Measurements from ENCODE around the gene TMEM54. TPM values are rescaled to one million over a fixed set of nuclear protein-coding genes. Genes with fewer than 3 reads are reported as not detected.

Gene TMEM54
- total and polyA plus RNA-seq, 2 experiments from 2014 or later = 11.2 to 11.7 TPM

- no peak overlapping the region for H3K4me3 Mint-ChIP-seq
- Histone ChIP-seq H3K4me2 (no peak overlapping the region), H3K9me2 (ENCODE audit: insufficient read depth) (no peaks in the 10 kb centered on the region), H3K36me3 (ENCODE audit: insufficient read depth) (0 out of 2 replicates have a peak, but pooled peaks cover 6% of the 10 kb centered on the region), H2AFZ (no peak overlapping the region), H3K4me1 (ENCODE audit: insufficient read depth) (no peaks in the 10 kb centered on the region), H3K27ac (ENCODE audit: low read depth) (no peak overlapping the region), H4K20me1 (replicated peaks; ENCODE audit: insufficient read depth) (0 out of 2 replicates have a peak, but pooled peaks cover 3% of the 10 kb centered on the region), H3K27me3 (ENCODE audit: insufficient read depth) (no peaks in the 10 kb centered on the region), H3K4me3 (no peak overlapping the region), H3F3A (replicated peaks; ENCODE audit: low read depth) (no peaks in the 10 kb centered on the region), H3K79me2 (replicated peaks; ENCODE audit: insufficient read depth) (no peaks in the 10 kb centered on the region)
- TF ChIP-seq EZH2 (IDR thresholded peaks at IDR 0.05; ENCODE audit: low read depth, unreplicated experiment) = no peak
- TF ChIP-seq ZNF114 (CRISPR knock-in tag; IDR thresholded peaks at IDR 0.05) = no peak
- TF ChIP-seq CREB1 (CRISPR knock-in tag; IDR thresholded peaks at IDR 0.05; ENCODE audit: low read depth) = no peak
- no peak for TF ChIP-seq EZH2phosphoT487 (IDR thresholded peaks at IDR 0.05; ENCODE audit: unreplicated experiment)
- TF ChIP-seq, protein P1, sequence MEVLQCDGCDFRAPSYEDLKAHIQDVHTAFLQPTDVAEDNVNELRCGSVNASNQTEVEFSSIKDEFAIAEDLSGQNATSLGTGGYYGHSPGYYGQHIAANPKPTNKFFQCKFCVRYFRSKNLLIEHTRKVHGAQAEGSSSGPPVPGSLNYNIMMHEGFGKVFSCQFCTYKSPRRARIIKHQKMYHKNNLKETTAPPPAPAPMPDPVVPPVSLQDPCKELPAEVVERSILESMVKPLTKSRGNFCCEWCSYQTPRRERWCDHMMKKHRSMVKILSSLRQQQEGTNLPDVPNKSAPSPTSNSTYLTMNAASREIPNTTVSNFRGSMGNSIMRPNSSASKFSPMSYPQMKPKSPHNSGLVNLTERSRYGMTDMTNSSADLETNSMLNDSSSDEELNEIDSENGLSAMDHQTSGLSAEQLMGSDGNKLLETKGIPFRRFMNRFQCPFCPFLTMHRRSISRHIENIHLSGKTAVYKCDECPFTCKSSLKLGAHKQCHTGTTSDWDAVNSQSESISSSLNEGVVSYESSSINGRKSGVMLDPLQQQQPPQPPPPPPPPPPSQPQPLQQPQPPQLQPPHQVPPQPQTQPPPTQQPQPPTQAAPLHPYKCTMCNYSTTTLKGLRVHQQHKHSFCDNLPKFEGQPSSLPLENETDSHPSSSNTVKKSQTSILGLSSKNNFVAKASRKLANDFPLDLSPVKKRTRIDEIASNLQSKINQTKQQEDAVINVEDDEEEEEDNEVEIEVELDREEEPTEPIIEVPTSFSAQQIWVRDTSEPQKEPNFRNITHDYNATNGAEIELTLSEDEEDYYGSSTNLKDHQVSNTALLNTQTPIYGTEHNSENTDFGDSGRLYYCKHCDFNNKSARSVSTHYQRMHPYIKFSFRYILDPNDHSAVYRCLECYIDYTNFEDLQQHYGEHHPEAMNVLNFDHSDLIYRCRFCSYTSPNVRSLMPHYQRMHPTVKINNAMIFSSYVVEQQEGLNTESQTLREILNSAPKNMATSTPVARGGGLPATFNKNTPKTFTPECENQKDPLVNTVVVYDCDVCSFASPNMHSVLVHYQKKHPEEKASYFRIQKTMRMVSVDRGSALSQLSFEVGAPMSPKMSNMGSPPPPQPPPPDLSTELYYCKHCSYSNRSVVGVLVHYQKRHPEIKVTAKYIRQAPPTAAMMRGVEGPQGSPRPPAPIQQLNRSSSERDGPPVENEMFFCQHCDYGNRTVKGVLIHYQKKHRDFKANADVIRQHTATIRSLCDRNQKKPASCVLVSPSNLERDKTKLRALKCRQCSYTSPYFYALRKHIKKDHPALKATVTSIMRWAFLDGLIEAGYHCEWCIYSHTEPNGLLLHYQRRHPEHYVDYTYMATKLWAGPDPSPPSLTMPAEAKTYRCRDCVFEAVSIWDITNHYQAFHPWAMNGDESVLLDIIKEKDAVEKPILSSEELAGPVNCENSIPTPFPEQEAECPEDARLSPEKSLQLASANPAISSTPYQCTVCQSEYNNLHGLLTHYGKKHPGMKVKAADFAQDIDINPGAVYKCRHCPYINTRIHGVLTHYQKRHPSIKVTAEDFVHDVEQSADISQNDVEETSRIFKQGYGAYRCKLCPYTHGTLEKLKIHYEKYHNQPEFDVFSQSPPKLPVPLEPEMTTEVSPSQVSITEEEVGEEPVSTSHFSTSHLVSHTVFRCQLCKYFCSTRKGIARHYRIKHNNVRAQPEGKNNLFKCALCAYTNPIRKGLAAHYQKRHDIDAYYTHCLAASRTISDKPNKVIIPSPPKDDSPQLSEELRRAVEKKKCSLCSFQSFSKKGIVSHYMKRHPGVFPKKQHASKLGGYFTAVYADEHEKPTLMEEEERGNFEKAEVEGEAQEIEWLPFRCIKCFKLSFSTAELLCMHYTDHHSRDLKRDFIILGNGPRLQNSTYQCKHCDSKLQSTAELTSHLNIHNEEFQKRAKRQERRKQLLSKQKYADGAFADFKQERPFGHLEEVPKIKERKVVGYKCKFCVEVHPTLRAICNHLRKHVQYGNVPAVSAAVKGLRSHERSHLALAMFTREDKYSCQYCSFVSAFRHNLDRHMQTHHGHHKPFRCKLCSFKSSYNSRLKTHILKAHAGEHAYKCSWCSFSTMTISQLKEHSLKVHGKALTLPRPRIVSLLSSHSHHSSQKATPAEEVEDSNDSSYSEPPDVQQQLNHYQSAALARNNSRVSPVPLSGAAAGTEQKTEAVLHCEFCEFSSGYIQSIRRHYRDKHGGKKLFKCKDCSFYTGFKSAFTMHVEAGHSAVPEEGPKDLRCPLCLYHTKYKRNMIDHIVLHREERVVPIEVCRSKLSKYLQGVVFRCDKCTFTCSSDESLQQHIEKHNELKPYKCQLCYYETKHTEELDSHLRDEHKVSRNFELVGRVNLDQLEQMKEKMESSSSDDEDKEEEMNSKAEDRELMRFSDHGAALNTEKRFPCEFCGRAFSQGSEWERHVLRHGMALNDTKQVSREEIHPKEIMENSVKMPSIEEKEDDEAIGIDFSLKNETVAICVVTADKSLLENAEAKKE (CRISPR knock-in tag; IDR thresholded peaks at IDR 0.05) = no peak
- TF ChIP-seq, protein P2, sequence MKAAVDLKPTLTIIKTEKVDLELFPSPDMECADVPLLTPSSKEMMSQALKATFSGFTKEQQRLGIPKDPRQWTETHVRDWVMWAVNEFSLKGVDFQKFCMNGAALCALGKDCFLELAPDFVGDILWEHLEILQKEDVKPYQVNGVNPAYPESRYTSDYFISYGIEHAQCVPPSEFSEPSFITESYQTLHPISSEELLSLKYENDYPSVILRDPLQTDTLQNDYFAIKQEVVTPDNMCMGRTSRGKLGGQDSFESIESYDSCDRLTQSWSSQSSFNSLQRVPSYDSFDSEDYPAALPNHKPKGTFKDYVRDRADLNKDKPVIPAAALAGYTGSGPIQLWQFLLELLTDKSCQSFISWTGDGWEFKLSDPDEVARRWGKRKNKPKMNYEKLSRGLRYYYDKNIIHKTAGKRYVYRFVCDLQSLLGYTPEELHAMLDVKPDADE (IDR thresholded peaks at IDR 0.05) = no peak
- TF ChIP-seq JUNB (IDR thresholded peaks at IDR 0.05; ENCODE audit: unreplicated experiment) = no peak
- no peak for TF ChIP-seq REST (IDR thresholded peaks at IDR 0.05; ENCODE audit: unreplicated experiment)
- TF ChIP-seq ZNF331 (CRISPR knock-in tag; IDR thresholded peaks at IDR 0.05; ENCODE audit: low read depth) = no peak
- TF ChIP-seq POLR2AphosphoS5 (IDR thresholded peaks at IDR 0.05; ENCODE audit: low read depth) = no peak
- no peak for TF ChIP-seq STAT1 (IDR thresholded peaks at IDR 0.05; ENCODE audit: unreplicated experiment)
- no peak for TF ChIP-seq NANOG (IDR thresholded peaks at IDR 0.05; ENCODE audit: borderline replicate concordance)
- TF ChIP-seq CTCF (conservative IDR thresholded peaks at IDR 0.05; ENCODE audit: low read depth in 2 of 2) = no peak
- H3K27me3 Mint-ChIP-seq (ENCODE audit: insufficient read depth, low read depth, poor library complexity) = no peaks in the 10 kb centered on the region
- no peak for ATAC-seq
- no peaks in the 10 kb centered on the region for H3K4me1 Mint-ChIP-seq
- peaks cover 29% of the 10 kb centered on the region for H3K36me3 Mint-ChIP-seq (ENCODE audit: low read depth)
- no peaks in the 10 kb centered on the region for H3K9me3 Mint-ChIP-seq
- no peak overlapping the region for H3K27ac Mint-ChIP-seq
- DNase-seq (ENCODE audit: low spot score) = no peak
Measured at GRCh38 chr1:32946413-32946812, 45.2 kb upstream of the TMEM54 start.
